Hepatocyte (in vitro differentiated cells): ENCODE measurements around the gene G3BP1.

Experiments used
- EZH2 ChIP-seq: fragments of 200-600 bp; sonication (generic); IDR thresholded peaks from 2 replicates; pipeline ENCODE4 v1.6.1; 2016; ENCODE audit warnings: antibody characterized with exemption, mild to moderate bottlenecking, borderline replicate concordance
- EZH2phosphoT487 ChIP-seq: fragments of 200-600 bp; sonication (generic); IDR thresholded peaks from one replicate; pipeline ENCODE4 v1.6.1; 2018; ENCODE audit warnings: antibody characterized with exemption, mild to moderate bottlenecking, low read depth, moderate library complexity; ENCODE audit not compliant: unreplicated experiment, severe bottlenecking
- TF ChIP-seq, protein P1 (sequence below): fragments of 200-600 bp; sonication (generic); IDR thresholded peaks from 2 replicates; pipeline ENCODE4 v1.5.1; 2016; ENCODE audit warnings: antibody characterized with exemption, mild to moderate bottlenecking; ENCODE audit not compliant: poor library complexity

DNA sequence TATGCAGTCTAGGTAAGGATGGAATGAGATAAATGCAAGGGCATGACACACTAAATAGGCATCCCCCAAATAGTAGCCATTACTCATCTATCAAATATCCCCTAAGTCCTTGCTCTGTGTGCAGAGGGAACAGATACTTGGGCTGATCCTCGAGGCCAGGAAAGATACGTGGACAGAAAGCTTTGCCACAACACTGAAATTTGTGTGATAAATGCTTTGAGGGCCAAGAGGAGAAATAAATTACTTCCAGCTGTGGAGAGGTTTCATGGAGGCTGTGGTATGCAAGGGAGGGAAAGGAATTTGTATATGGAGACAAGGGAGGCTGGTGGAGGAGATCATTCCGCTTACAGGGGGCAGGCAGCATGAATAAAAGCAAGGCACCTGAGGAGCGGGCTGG, 31.8 kb upstream of the G3BP1 start:
- TF ChIP-seq EZH2phosphoT487 (no peak), EZH2 (no peak)
- TF ChIP-seq, protein P1, sequence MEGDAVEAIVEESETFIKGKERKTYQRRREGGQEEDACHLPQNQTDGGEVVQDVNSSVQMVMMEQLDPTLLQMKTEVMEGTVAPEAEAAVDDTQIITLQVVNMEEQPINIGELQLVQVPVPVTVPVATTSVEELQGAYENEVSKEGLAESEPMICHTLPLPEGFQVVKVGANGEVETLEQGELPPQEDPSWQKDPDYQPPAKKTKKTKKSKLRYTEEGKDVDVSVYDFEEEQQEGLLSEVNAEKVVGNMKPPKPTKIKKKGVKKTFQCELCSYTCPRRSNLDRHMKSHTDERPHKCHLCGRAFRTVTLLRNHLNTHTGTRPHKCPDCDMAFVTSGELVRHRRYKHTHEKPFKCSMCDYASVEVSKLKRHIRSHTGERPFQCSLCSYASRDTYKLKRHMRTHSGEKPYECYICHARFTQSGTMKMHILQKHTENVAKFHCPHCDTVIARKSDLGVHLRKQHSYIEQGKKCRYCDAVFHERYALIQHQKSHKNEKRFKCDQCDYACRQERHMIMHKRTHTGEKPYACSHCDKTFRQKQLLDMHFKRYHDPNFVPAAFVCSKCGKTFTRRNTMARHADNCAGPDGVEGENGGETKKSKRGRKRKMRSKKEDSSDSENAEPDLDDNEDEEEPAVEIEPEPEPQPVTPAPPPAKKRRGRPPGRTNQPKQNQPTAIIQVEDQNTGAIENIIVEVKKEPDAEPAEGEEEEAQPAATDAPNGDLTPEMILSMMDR, result no peak
